HG03095 (cell line): Measurements from ENCODE around the gene ZBTB5.
"Not testable (repeated sequence)": the region's sequence is repeated elsewhere in the genome, so short reads cannot be mapped to it uniquely, and the experiment has no call there.

Experiments used
- ATAC-seq: cut with Tn5 transposase; IDR thresholded peaks from one replicate; pipeline ENCODE4 v1.9.1; 2021; ENCODE audit warnings: moderate library complexity; ENCODE audit not compliant: unreplicated experiment

ZBTB5 gene, protein sequence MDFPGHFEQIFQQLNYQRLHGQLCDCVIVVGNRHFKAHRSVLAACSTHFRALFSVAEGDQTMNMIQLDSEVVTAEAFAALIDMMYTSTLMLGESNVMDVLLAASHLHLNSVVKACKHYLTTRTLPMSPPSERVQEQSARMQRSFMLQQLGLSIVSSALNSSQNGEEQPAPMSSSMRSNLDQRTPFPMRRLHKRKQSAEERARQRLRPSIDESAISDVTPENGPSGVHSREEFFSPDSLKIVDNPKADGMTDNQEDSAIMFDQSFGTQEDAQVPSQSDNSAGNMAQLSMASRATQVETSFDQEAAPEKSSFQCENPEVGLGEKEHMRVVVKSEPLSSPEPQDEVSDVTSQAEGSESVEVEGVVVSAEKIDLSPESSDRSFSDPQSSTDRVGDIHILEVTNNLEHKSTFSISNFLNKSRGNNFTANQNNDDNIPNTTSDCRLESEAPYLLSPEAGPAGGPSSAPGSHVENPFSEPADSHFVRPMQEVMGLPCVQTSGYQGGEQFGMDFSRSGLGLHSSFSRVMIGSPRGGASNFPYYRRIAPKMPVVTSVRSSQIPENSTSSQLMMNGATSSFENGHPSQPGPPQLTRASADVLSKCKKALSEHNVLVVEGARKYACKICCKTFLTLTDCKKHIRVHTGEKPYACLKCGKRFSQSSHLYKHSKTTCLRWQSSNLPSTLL

DNA sequence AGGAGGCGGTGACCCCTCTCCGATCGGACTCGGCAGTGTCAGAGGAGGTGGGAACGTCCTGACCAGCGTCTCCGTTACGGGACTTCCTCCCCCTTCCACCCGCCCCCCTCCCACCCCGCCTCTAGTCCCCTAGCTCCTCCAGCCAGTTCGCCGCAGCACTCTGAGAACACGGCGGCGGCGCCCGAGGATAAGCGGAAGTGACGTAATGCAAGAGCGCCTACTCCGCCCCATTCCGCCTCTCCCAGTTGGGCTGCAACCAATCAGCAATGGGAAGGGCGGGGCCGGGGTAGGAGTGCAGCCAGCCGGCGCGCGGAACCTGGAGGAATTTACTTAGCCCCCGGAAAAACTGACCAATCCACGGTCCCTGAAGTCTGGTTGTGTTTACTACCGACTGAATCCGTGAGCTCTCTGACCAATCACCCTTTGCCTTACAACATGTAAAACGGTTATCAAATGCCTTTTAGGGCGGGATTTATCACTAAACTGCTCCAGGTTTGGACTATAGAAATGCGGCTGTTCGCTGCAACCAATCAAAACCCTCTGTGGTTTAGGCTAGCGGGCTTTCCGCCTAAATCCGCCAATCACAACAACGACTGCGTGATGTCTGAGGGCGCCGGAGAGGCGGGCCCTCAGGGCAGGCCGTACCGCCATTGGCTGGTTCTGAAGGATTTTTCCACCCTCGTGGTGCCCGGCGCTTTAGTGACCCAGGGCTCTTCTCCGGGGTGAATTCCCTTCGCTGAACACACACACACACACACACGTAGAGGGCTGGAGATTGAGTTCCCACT, at the start of gene ZBTB5:
TSS of gene ZBTB5 (minus strand) at position 202 of the 788 bp plus-strand sequence. CDS start 22,899 bp downstream, outside the sequence.
- peak; percentile 75 for ATAC-seq

DNA sequence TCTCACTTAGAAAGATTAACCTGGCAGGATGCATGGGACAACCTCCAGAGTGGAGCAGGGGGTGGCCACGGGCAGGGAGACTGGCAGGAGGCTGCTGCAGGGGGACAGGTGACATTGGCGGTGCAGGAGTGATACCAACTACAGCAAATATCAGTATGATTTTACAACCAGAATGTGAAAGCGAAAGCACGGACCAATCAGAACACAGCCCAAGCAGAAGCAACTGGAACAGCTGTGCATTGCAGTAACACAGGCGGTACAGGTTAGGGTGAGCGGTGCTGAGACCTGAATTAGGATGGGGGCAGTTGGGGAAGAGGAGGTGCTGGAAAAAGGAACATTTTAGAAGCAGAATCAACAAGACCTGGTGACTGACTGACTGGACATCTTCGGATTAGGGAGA, 49.7 kb upstream of the ZBTB5 start:
- ATAC-seq: no peak

DNA sequence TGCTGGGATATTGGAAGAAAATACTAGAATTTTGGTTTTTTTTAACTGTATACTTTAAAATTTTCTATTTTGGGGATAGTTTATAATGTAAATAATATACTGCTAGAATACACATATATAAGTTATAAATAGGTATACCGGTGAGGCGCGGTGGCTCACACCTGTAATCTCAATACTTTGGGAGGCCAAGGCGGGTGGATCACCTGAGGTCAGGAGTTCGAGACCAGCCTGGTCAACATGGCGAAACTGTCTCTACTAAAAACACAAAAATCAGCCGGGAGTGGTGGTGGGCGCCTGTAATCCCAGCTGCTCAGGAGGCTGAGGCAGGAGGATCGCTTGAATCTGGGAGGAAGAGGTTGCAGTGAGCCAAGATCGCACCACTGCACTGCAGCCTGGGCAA, 49.2 kb upstream of the ZBTB5 start:
- ATAC-seq: not testable (repeated sequence)

DNA sequence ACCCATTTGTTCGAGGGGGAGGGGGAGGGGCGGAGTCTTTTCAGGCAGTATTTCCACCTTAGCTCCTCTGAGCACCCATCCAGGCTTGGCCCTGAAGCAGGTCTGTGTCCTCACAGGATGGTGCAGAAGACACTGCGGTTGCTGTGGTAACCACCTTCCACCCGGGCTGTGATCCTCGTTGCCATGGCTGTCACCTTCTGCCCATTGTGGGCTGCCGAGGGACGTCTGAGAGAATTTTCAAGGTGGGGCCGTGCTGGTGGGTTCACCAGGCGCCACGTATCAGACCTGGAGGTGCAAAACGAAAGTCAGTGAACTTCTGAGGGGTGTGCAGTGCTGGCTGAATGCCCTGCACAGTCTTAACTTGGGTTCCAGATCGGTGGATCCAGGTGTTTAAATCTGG, 47.2 kb upstream of the ZBTB5 start:
- no peak for ATAC-seq

DNA sequence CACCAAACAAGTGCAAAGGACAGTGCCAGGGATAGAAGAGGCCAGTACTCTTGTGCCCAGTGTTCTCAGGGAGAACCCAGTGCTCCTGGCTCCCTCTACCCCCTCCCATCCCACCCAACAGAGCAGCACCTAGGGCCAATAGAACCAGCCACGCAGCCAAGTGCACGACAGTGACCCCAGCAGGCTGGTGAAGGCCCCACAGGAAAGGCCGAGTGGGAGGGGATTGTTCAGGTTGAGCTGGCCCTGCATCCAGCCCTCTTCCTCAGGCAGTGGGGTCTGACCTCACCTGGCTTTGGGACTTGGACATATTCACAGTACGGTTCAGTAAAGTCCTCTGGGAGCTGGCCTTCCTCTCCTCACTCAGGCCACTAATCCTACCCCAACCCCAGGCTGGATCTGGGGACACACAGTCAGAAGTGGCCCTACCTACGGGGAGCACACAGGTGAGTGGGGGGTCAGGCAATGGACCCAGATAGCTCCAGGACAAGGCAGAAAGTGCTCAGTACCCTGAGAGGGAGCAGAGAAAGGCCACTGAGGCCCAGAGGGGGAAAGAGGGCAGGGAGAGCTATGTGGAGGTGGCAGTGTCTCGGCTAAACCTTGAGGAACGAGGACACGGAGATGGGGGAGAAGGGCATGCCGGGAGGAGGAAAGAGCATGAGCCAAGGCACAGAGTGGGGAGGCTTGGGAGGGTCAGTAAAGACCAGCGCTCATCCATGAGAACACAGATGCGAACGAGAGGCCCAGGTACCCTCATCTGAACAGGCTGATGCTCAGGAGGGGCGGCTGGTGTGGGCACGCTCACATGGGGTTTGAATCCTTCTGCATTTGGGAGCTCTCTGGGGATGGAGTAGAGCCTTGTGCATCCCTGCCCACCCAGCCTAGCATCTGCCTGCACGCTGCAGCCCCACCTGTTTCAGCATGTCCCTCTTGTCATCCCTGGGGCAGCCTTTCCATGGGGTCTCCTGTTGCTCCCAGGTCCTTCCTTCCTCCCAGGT, 46.1 kb upstream of the ZBTB5 start:
- ATAC-seq: peak; percentile 52

DNA sequence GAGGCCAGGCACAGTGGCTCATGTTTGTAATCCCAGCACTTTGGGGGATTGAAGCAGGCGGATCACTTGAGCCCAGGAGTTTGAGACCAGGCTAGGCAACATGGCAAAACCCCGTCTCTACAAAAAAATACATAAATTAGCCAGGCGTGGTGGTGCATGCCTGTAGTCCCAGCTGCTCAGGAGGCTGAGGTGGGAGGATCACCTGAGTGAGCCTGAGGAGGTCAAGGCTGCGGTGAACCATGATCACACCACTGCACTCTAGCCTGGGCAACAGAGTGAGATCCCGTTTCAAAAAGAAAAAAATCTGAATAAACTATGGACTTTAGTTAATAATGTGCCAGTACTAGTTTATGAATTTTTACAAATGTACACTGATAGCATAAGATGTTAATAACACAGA, 44.8 kb upstream of the ZBTB5 start:
- not testable (repeated sequence) for ATAC-seq

DNA sequence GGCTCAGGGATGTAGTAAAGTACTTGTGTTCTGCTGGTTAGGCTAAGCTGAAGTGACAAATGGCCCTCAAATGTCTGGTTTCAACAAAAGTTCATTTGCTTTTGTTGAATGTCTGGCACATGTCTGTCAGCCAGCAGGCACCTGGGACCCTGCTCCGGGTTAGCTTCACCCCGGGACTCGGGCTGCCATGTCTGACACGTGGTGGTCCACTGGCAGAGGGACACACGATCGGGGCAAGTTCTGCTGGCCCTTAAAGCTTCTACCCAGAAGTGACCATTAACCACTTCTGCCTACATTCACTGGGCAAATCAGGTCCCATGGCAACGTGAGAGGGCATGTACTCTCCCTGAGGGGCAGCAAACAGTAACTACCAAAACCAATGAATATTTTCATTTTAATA, 44.3 kb upstream of the ZBTB5 start:
- ATAC-seq: no peak

DNA sequence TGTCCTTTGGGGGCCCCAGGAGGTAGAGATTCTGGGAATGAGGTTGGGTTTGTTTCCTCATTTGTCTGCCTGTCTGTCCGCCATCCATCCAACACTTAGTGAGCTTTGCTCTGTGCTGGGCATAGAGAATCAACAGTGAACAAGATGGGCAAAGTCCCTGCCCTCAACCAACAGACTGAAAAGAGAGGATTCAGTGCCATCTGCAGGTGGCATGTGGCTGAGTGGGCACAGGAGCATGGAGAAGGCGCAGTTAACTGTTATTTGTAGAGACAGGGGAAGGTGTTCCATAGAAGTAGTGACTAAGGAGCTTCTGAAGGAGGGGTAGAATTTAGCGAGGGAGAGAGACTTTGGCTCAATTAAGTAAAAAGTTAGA, 43.6 kb upstream of the ZBTB5 start:
- no peak for ATAC-seq

DNA sequence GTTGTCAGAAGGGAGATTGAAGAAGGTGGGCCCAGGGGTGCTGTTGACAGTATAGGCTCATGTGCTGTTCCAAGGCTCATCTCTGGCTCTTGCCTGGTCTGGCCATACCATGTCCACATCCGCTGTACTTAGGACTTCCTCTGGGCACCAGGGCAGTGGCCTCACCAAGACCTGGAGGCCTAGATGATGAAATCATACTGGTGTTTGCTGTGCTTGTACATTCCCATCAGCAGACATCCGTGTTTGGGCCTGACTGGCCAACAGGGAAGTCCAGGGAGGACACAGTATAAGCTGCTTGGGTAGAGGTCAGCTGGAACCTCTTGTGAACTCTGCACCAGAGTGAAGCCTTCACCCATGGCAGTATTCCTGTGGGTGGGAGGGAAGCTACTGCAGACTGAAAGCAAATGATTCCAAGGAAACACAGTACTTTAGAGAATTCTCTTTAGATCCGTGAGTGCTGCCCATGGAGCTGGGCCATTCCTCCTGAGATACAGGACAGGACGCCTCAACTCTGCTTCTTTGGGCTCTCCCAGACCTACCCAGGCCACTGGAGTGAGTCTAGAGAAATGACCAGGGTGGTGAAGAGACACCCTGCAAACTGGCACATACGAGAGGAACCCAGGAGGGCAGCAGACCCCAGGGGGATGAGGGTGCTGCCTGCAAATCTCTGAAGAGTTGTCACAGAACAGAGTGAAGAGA, 43.0 kb upstream of the ZBTB5 start:
- no peak for ATAC-seq

DNA sequence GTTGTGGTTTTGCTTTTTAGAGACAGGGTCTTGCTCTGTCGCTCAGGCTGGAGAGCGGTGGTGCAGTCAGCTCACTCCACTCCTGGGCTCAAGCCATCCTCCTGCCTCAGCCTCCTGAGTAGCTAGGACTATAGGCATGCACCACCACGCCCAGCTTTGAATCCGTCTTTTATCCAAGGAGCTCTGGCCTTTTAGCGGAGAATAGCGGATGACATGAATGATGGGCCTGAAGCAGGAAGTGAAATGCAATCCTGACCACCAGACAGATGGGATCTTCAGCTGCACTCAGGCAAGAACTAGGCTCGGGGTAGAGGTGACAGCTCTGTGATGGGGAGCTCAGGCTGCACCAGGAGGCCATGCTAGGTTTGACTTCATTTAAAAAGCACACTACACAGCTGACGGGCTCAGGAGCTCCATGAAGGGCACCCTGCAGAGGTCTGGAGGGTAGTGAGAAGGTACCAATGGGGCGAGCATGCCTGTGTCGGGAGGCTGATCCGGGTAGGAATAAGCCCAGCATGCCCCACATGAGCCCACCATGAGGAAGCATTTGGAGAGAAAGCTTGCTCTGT, 42.4 kb upstream of the ZBTB5 start:
- ATAC-seq: no peak

DNA sequence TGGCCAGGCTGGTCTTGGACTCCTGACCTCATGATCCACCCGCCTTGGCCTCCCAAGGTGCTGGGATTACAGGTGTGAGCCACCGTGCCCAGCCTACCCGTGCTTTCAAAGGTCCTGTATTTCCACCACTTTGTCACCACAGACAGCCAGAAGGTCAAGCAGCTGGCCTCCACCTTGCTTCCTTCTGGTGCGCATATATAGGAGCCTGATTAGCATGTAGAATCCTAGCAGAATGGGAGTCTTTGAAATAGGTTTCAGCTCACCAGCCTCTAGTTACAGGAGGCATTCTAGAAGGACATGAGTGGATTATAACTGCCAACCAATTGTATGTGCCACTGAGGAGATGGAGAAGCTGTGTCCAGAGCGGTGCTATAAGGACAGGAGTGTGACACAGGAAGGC, 39.4 kb upstream of the ZBTB5 start:
- ATAC-seq: no peak

DNA sequence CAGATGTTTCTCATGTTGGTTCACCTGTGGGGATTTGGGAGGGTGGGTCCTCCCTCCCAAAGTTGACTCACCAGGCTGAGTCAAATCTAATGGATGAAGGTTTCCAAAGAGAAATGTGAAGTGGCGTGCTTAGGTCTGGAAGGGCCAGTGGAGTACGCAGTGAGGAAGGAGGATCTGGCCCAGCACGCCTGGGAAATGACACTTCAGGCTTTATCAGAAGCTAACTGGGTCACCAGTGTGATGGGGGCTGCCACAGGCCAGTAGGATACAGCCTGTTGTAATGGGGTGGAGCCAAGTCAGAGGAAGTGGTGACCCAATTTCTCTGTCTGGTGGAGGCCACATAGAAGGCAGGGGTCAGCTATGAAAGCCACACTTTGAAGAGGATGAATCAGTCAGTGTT, 38.5 kb upstream of the ZBTB5 start:
- no peak for ATAC-seq

DNA sequence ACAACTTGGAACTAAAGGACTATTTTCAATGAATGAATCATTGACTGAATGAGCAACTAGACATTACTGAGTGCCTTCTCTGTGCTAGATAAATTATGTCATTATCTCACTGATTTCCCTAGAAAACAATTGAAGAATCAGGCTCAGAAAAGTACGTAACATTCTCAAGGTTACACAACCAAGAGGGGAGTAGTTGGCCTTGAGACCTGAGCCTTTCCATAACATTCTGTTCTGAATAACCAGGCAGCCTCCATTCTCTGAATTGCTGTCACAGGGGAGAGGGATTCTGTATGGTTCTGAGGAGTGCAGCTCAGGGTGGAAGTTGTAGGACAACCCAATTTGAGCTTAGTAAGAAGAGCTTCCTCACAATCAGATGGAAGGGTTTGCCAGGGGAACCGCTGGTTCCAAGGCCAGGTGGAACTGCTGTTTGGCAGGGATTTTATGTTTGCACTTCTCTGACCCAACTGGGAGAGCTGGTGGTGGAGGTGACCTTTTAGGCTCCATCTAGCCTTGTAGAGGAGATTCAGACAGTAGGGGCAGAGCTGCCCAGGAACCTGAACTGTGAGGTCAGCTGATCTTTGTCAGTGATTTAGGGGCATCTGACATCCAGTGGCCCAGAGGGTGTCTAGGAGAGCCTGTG, 36.8 kb upstream of the ZBTB5 start:
- no peak for ATAC-seq

DNA sequence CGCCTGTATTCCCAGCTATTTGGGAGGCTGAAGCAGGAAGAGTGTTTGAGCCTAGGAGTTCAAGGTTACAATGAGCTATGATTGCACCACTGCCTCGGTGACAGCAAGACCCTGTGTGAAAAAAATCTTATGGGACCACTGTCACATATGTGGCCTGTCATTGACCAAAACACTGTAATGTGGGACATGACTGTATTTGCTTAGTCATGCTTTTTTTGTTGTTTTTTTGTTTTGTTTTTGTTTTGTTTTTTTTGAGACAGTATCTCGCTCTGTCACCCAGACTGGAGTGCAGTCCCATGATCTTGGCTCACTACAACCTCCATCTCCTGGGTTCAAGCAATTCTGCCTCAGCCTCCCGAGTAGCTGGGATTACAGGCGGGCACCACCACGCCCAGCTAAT, 34.0 kb upstream of the ZBTB5 start:
- ATAC-seq: no peak

DNA sequence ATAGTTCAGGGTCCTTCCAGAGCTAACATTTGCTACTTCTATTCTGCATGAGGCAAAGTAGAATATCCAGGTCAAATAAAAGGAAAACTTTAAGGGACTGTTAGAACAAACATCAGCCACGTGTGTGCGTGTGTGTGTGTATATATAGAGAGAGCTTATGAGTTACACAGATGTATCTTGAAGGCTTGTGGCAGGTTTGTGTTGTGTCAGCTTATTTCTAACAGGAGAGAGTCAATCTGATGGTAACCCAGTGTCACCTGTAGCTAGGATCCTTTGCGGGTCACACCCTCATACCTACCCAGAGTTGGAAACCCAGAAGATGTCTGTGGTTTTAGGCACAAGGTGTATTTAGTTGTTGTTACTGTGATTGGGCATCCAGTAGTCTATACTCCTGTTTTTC, 33.2 kb upstream of the ZBTB5 start:
- no peak for ATAC-seq

DNA sequence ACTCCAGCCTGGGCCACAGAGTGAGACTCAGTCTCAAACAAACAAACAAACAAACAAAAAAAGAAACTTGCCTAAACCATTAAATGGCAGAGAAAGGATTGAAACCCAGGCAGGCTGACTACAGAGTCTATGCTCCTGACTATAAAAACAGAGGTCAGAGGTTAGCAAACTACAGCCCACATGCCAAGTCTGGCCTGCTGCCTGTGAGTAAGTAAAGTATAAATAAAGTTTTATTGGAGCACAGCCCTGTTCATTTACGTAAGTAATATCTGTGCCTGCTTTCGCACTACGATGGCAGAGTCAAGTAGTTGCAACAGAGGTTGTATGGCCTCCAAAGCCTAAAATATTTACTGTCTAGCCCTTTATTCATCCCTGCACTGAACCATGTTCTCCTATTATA, 32.1 kb upstream of the ZBTB5 start:
- no peak for ATAC-seq

DNA sequence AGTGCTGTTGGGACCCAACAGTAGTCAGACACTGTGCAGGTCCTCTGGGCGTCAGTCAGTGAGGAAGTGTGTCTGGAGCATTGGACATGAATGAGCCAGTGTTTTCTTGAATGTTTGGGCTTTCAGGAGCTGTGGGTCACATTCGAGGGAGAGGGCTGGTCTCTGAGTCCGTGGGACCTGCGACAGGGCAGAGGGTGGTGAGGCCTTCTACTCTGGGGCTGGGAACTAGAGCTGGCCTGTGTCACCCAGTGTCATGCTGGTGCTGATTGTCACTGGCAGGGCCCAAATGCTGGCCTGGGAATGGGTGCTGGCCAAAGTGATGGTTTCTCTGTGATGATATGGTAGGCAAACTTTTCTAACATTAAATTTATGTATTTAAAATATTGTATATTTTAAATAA, 30.8 kb upstream of the ZBTB5 start:
- no peak for ATAC-seq

DNA sequence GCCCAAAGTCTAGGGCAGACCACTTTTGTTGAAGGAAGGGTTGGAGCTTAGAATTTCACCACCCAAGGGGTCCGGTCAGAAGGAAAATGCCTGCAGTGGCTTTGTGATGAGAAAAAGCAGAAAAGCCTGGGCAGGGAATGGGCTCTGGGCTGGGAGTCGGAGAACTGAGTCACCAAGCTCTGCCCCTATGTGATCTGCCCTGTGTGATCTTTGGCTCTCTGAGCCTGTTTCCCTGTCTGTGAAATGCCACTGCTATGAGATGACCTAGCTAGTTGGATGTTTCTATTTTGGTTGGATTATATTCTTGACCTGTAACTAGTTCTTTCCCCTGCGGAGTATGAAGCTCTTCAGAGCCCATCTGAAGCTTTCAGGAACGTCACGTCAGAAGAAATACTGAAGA, 30.3 kb upstream of the ZBTB5 start:
- ATAC-seq: no peak

DNA sequence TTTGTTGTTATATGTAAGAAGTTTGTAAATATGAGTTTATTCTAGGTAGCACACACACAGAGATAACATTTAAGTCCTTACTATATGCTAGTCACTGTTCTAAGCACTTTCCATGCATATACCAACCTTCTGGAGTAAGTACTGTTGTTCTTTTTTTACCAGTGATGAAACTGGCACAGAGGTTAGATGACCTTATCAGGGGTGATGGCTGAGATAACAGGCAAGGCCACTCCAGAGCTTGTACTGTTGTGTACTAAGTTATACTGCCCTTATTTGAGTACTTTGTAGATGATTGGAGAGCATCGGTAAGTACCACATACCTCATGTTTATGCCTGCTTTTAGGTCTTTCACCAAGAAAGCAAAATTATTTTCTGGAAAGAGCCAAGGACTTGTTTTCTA, 26.7 kb upstream of the ZBTB5 start:
- no peak for ATAC-seq
